Hepatocyte (in vitro differentiated cells): ENCODE measurements around the gene APBB2. TPM values are rescaled to one million over a fixed set of nuclear protein-coding genes. Genes with fewer than 3 reads are reported as not detected.
"Not testable (repeated sequence)": the region's sequence is repeated elsewhere in the genome, so short reads cannot be mapped to it uniquely, and the experiment has no call there.

Source experiments
- DNase-seq: peaks from one replicate; pipeline ENCODE4 v3.0.0-alpha.2; 2016; ENCODE audit warnings: low spot score
- H2AFZ ChIP-seq: fragments of 200-600 bp; sonication (generic); 2 replicates; pipeline ENCODE4 v1.6.0; 2016; ENCODE audit warnings: antibody characterized with exemption, mild to moderate bottlenecking
- H3K27ac ChIP-seq: fragments of 200-600 bp; sonication (generic); 2 replicates; pipeline ENCODE4 v1.5.1; 2016; ENCODE audit warnings: mild to moderate bottlenecking
- H3K27me3 ChIP-seq: fragments of 200-600 bp; sonication (generic); 2 replicates; pipeline ENCODE4 v1.6.1; 2016
- H3K36me3 ChIP-seq: fragments of 200-600 bp; sonication (generic); replicated peaks from 2 replicates; pipeline ENCODE4 v1.5.1; 2016; ENCODE audit warnings: low read depth; ENCODE audit not compliant: insufficient read depth
- H3K4me1 ChIP-seq: fragments of 200-600 bp; sonication (generic); 2 replicates; pipeline ENCODE4 v1.5.1; 2016; ENCODE audit warnings: mild to moderate bottlenecking, moderate library complexity; ENCODE audit not compliant: insufficient read depth
- H3K4me2 ChIP-seq: fragments of 200-600 bp; sonication (generic); 2 replicates; pipeline ENCODE4 v1.6.0; 2016
- H3K4me3 ChIP-seq: fragments of 200-600 bp; sonication (generic); 2 replicates; pipeline ENCODE4 v1.5.1; 2016; ENCODE audit warnings: mild to moderate bottlenecking
- H3K79me2 ChIP-seq: fragments of 200-600 bp; sonication (generic); 2 replicates; pipeline ENCODE4 v1.6.0; 2017; ENCODE audit warnings: mild to moderate bottlenecking
- H3K9me2 ChIP-seq: fragments of 200-600 bp; sonication (generic); replicated peaks from 2 replicates; pipeline ENCODE4 v1.6.0; 2017; ENCODE audit warnings: mild to moderate bottlenecking; ENCODE audit not compliant: insufficient read depth
- H3K9me3 ChIP-seq: fragments of 200-600 bp; sonication (generic); 2 replicates; pipeline ENCODE4 v1.5.1; 2016; ENCODE audit warnings: low read depth, mild to moderate bottlenecking
- H4K20me1 ChIP-seq: fragments of 200-600 bp; sonication (generic); 2 replicates; pipeline ENCODE4 v1.6.0; 2016; ENCODE audit warnings: mild to moderate bottlenecking; ENCODE audit not compliant: insufficient read depth, poor library complexity, severe bottlenecking
- CTCF ChIP-seq: fragments of 200-600 bp; sonication (generic); IDR thresholded peaks from 2 replicates; pipeline ENCODE4 v1.5.1; 2016; ENCODE audit warnings: antibody characterized with exemption, mild to moderate bottlenecking; ENCODE audit not compliant: poor library complexity
- EZH2 ChIP-seq: fragments of 200-600 bp; sonication (generic); IDR thresholded peaks from 2 replicates; pipeline ENCODE4 v1.6.1; 2016; ENCODE audit warnings: antibody characterized with exemption, mild to moderate bottlenecking, borderline replicate concordance
- EZH2phosphoT487 ChIP-seq: fragments of 200-600 bp; sonication (generic); IDR thresholded peaks from one replicate; pipeline ENCODE4 v1.6.1; 2018; ENCODE audit warnings: antibody characterized with exemption, mild to moderate bottlenecking, low read depth, moderate library complexity; ENCODE audit not compliant: unreplicated experiment, severe bottlenecking
- WGBS: methylation state at CpG from one replicate; pipeline ENCODE4 v1.1.6; 2016; ENCODE audit warnings: low lambda C conversion rate; ENCODE audit errors: missing lambda C conversion rate; 5-methylcytosine and 5-hydroxymethylcytosine counted together
- polyA plus RNA-seq: library from polyadenylated mRNA; unstranded; fragments of >200 nt; fragmentation: Nextera tagmentation; extraction: Ambion mirVana; gene quantifications from 2 replicates; pipeline ENCODE4 v1.2.1, GENCODE V29; 2016
- total RNA-seq: library from RNA; depleted of rRNA; stranded (reverse); fragments of >200 nt; gene quantifications from 2 replicates; pipeline ENCODE4 v1.2.3, GENCODE V29; 2014

APBB2 gene
- total and polyA plus RNA-seq, 2 experiments from 2014 or later: 23.4 to 47.5 TPM

DNA sequence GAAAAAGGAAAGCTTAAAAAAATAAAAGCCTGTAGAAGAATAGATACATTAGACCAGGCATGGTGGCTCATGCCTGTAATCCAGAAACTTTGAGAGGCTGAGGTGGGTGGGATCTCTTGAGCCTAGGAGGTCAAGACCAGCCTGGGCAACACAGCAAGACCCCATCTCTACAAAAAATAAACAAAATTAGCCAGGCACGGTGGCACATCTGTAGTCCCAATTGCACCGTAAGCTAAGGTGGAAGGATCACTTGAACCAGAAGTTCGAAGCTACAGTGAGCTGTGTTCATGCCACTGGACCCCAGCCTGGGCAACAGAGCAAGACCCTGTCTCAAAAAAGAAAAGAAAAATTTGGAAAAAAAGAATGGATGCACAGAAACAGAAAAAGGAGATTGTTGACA lies 149.4 kb downstream of the APBB2 start:
- Histone ChIP-seq H2AFZ (no peak overlapping the region), H3K27me3 (no peaks in the 10 kb centered on the region), H3K4me1 (peaks cover 7% of the 10 kb centered on the region), H3K79me2 (peaks cover 14% of the 10 kb centered on the region), H3K9me2 (no peaks in the 10 kb centered on the region), H3K9me3 (no peaks in the 10 kb centered on the region), H3K36me3 (no peaks in the 10 kb centered on the region), H3K4me2 (no peak overlapping the region), H4K20me1 (no peaks in the 10 kb centered on the region), H3K27ac (no peak overlapping the region), H3K4me3 (no peak overlapping the region)
- DNase-seq: no peak
- WGBS: 96% methylated on average over 3 of the region's 3 CpGs
- TF ChIP-seq EZH2phosphoT487 (no peak), EZH2 (no peak), CTCF (no peak)

DNA sequence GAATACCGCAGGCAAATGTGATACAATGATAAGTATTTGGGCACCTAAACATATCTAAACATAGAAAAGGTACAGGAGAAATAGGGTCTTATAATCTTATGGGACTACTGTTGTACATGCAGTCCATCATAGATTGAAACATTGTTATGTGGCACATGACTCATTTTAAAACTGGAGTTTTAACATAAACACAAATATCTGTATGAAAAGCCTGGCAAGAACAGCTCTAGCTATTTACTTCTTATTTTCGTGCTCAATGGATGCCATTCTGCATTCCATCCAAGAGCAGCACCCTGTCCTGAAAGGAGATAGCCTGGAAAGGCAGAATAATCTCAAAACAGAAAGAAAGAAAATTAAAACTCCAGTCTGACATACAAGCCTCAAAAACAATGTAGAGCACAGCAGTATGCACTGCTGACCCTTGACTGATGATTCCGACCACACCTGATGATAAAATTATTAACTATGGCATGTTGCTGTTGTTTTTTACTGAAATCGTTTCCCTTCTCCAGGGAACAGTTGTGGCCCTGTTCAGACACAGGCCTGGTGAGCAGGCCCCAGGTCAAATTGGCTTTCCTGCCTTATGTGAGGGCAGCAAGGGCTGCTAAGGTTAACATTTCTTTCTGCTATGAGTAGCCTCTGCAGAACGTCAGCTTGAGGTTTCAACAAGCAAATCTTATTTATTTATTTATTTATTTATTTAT lies 152.7 kb downstream of the APBB2 start:
- TF ChIP-seq CTCF (no peak), EZH2 (no peak), EZH2phosphoT487 (no peak)
- no peak for DNase-seq
- Histone ChIP-seq H3K4me1 (peaks cover 7% of the 10 kb centered on the region), H3K79me2 (peaks cover 14% of the 10 kb centered on the region), H3K27ac (no peak overlapping the region), H3K27me3 (no peaks in the 10 kb centered on the region), H3K4me2 (no peak overlapping the region), H3K9me3 (no peaks in the 10 kb centered on the region), H3K9me2 (no peaks in the 10 kb centered on the region), H3K36me3 (no peaks in the 10 kb centered on the region), H3K4me3 (no peak overlapping the region), H2AFZ (no peak overlapping the region), H4K20me1 (no peaks in the 10 kb centered on the region)
- 75% methylated on average over 5 of the region's 5 CpGs for WGBS

DNA sequence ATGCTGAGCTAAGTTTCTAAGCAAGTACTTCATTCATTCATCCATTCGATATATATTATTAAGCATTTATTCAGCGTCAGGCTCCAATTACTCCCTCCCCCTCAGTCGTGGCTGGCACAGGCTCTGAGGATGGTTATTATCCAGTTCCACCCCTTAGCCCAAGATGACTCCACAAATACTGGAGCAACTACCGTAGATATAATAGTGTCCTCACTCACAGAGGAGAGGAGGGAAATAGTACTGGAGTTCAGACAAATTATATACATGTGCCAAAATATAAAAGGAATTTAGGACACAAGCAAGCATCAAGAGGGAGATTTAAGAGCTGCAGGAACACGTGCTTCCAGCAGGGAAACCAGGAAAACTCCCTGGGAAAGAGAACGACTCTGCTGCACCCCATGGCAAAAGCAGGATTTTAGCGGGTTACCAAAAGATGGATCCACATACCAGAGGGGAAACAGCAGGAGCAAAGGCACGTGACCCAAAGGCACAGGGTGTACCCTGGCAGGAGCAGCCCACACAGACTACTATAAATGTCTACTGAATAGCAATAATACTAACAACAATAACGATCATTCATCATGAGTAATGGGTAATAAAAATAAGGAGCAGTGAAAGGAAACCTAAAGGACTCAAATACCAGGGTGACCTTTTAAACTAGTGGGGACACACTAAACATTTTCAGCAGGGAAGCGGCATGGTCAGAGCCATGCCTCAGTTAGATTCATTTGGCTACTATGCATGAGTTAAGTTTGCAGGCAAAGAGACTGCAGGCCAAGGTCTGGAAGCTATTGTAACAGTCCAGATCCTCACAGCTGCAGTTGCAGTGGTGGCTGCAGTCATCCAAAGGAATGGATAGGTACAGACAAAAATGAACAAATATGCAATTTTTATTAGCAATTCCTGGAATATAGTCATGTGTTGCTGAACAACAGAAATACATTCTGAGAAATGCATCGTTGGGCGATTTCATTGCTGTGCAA lies 153.7 kb downstream of the APBB2 start:
- no peak overlapping the region for H3K4me2 ChIP-seq
- peaks cover 7% of the 10 kb centered on the region for H3K4me1 ChIP-seq
- TF ChIP-seq EZH2phosphoT487: no peak
- no peak for TF ChIP-seq EZH2
- no peak for TF ChIP-seq CTCF
- no peaks in the 10 kb centered on the region for H4K20me1 ChIP-seq
- H2AFZ ChIP-seq: no peak overlapping the region
- WGBS: 92% methylated on average over 12 of the region's 12 CpGs
- H3K27me3 ChIP-seq: no peaks in the 10 kb centered on the region
- DNase-seq: no peak
- no peaks in the 10 kb centered on the region for H3K36me3 ChIP-seq
- H3K9me2 ChIP-seq: no peaks in the 10 kb centered on the region
- H3K79me2 ChIP-seq: peaks cover 6% of the 10 kb centered on the region
- no peaks in the 10 kb centered on the region for H3K9me3 ChIP-seq
- H3K27ac ChIP-seq: no peak overlapping the region
- no peak overlapping the region for H3K4me3 ChIP-seq

DNA sequence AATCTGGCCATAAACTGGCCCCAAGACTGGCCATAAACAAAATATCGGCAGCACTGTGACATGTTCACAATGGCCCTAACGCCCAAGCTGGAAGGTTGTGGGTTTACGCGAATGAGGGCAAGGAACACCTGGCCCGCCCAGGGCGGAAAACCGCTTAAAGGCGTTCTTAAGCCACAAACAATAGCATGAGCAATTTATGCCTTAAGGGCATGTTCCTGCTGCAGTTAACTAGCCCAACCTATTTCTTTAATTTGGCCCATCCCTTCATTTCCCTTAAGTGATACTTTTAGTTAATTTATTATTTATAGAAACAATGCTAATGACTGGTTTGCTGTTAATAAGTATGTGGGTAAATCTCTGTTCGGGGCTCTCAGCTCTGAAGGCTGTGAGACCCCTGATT lies 154.9 kb downstream of the APBB2 start:
- H3K4me1 ChIP-seq, H3K27ac ChIP-seq, H3K4me3 ChIP-seq, H3K36me3 ChIP-seq, DNase-seq, H3K4me2 ChIP-seq, H3K9me2 ChIP-seq, H2AFZ ChIP-seq, H3K79me2 ChIP-seq, H3K27me3 ChIP-seq, H3K9me3 ChIP-seq, H4K20me1 ChIP-seq: not testable (repeated sequence)
- WGBS: 96% methylated on average over 9 of the region's 9 CpGs
